Effector CD4-positive, alpha-beta T cell (primary cell): ENCODE measurements around the gene PFN4. TPM values are rescaled to one million over a fixed set of nuclear protein-coding genes. Genes with fewer than 3 reads are reported as not detected.
"Not testable (repeated sequence)": the region's sequence is repeated elsewhere in the genome, so short reads cannot be mapped to it uniquely, and the experiment has no call there.

Experiments
- DNase-seq: peaks from one replicate; pipeline ENCODE4 v3.0.0-alpha.2; 2020
- total RNA-seq: gene quantifications from one replicate; lab custom pipeline; 2026; lab: John Stamatoyannopoulos, UW

The PFN4 gene
- not detected for total RNA-seq

DNA sequence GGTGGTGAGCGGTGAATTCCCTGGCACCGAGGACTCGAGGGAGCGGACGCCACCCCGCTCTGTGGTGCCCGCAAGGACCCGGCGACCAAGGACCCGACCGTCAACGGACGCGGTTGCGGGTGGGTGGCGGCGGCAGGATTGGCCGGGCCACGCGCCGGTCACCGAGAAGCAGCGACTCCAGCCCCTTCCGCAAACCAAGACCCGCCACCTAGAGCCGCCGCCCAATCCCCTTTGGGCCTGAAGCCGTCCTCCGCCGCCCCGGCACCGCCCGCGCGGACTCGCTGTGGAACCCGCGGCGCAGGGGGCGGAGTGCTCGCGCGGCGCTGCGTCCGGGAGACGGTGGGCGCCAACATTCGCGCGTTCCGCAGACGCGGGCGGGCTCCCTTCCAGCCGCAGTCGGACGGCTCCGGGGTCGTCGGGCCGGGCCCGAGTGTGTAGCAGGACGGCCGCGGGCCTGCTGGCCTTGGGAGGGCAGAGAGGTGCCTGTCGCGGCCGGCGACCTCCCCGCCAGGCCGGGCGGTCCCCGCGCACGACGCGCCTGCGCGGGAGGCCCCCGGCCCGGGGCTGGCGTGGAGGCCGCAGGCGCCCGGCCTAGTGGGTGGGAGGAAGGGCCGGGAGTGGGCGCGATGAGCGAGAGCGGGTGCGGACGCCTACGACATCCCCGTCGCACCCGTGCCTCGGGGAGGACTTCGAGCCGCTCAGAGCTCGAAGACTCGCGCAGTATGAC lies at the start of gene PFN4, which contains the start of gene FAM228B:
Gene PFN4, minus strand, starts transcription at position 140 of the 727 bp plus-strand sequence. CDS start 799 bp downstream, outside the sequence.
Gene FAM228B, plus strand, starts transcription at position 275 of the 727 bp plus-strand sequence. CDS start 893 bp downstream, outside the sequence.
- peak; percentile 12 for DNase-seq

DNA sequence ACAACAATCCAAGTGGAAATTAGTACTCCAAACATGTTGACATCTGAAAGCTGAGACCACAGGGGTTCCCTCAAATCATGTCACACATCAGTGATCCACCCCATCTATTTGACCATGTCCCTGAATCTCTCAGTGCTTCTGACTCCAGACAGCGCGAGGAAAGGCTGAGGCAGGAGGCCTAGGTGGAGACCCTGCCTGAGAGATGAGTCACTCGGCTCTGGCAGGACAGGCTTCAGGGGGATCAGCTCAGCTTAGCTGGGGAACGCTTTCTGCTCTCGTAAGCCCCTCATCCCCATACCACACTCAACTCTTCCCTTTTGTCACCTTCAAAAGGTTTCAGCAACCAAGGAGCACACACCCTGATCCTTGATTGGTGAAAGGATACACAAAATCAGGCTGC lies 45.9 kb upstream of the PFN4 start:
- no peak for DNase-seq

DNA sequence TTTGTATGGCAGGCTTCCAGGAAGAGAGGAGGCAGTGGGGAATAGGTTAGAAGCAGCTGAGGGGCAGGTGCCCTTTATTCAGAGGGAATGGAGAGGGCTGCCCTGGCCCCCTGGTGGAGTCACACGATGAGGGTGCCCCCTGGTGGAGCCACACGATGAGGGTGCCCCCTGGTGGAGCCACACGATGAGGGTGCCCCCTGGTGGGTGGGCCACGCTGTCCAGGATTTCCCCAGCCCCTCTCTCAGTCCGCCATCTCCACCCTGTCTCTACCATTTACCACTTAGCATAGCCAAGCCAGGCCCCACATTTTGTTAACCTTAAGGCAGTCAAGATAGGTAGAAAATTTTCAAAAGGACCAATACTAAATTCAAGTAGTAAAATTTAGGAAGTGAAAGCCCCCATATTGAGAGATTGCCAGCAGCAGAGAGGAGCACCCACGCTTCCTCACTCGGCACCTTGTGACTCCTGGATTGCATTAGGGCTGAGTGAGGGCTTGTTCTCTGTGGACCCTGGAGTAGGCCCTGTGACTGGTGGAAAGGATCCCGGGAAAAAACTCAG lies 41.4 kb upstream of the PFN4 start:
- no peak for DNase-seq

DNA sequence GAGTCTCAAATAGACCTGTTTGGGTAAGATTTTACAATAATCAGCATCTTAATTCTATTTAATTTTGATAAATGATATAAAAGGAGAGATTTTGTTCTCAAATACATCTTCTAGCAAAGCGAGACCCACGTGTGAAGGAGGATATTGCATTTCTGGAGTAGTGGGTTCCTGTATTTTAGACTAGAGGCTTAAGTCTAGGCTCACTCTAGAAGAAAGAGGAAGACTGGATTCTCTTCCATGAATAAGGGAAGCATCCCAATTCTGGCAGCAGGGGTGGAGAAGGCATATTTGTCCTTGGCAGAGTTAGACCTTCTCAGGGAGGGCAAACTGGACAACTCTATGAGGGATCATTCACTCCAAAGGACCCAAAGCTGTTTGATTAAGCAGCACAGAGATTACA lies 40.5 kb upstream of the PFN4 start:
- no peak for DNase-seq

DNA sequence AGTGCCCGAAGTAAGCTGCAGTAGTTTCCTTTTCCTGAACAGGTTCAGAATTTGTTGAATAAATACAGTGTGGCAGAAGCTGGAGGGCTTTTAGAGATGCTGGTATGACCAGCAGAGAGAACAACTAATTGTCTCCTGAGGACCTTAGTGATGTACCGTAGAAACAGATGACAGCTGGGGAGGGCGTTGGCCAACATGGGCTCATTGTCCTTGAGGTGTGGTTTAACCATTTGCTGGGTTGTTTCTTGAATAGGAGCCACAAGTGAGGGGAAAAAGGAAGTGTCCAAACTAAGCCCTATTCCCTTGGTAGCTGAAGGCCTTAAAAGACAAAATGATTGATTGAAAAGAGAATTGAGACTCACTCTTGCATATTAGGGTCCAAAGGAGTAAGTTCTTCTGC lies 40.1 kb upstream of the PFN4 start:
- no peak for DNase-seq

DNA sequence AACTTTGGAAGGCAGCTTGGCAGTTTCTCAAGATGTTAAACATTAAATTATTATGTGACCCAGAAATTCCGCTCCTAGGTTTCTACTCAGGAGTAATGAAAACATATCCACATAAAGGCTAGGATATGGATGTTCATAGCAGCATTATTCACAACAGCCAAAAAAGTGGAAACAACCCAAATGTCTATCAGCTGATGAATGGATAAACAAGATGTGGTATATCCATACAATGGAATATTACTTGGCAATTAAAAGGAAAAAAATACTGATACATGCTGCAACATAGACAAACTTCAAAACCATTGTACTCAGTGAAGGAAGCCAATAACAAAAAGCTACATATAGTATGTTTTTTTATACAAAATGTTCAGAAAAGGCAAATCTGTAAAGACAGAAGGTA lies 39.4 kb upstream of the PFN4 start:
- no peak for DNase-seq

DNA sequence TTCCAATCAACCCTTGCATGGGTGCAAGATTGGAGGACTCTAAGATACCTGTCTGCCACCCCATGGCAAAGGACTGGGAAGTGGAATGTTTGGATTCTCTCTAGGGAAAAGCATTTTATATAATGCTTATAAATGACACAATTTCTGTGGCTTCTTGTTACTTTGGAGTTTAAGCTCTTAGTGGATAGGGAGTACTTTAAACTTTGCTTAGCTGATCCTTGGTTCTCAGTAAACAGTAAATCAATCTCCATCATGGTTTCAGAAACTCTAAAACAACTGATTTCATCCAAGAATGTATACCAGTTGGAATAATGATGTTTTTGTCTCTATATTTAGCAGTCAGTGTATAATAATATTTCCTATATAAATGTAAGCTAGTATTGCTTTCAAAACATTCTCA lies 37.6 kb upstream of the PFN4 start:
- no peak for DNase-seq

- DNase-seq = no peak
These were observed 36.6 kb upstream of the PFN4 start for GRCh38 chr2:24159708-24160107.

DNA sequence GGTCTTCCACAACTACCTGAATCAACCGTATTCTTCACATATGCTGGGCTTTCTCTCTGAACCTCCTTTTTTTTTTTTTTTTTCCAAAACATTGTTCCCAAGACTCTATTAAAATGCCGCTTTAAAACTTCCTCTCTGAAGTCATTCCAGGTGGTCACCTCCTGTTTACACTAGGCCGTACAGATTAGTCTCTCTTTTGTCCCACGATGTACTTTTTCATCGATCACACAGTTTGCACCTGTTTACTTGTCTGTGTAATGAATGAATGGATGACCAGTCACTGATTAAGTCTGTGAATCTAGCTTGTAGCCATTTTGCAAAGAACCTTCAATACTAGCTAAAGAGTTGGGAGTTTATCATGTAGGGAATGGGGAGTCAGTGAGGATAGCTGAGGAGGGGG lies 35.0 kb upstream of the PFN4 start:
- no peak for DNase-seq

DNA sequence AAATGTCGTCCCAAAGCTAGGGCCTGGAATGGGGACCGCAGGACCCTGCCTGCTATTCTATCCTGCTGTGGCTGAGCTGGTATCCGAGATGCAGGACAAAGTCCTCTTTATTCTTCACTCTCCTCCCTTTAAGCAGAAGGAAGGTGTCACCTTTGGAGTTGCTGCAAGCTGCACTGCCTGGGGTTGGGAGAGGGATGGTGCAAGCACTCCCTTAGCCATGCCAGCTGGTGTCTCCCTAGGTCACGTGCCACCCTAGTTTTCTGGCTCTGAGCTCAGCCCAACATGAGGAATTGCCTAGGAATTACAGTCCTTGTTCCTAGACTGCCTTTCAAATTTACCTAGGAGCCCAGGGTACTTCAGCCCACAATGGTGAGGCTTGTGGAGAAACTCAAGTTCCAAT lies 30.3 kb upstream of the PFN4 start:
- no peak for DNase-seq

- no peak for DNase-seq
These were observed 29.5 kb upstream of the PFN4 start for GRCh38 chr2:24152413-24153197.

DNA sequence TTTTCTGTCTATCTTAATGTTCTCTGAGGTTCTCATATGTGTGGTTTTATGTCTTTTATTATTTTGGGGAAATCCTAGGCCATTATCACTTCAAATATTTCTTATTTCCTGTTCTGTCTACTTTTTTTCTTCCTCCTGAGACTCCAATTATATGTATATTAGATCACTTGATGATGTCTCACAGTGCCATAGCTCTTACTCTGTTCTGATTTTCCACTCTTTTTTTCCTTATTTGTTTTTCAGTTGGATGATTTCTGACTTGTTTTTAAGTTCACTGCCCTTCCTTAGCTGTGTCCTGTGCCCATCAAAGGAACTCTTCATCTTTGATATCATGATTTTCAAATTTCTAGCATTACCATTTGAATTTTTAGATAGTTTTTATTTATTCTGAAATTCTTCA lies 24.2 kb upstream of the PFN4 start:
- DNase-seq = no peak

DNA sequence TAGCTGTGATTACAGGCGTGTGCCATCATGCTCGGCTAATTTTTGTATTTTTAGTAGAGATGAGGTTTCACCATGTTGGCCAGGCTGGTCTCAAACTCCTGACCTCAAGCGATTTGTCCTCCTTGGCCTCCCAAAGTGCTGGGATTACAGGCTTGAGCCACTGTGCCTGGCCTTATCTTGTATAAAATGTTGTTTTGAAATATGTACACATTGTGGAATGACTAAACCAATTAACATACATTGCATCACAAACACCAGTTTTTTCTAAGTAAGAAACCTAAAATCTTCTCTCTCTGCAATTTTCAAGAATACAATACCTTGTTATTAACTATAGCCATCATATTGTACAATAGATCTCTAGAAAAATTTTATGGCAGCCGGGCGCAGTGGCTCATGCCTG lies 17.2 kb upstream of the PFN4 start:
- not testable (repeated sequence) for DNase-seq

- no peak for DNase-seq
These were observed 9.4 kb upstream of the PFN4 start for GRCh38 chr2:24132543-24132942.

- no peak for DNase-seq
These were observed 2.8 kb upstream of the PFN4 start for GRCh38 chr2:24125956-24126355.

GRCh38 chr2:24123922-24124580 lies 917 bp upstream of the PFN4 start:
- no peak for DNase-seq

- DNase-seq = no peak
These were observed 554 bp downstream of the PFN4 start for GRCh38 chr2:24122366-24123194.

- DNase-seq = no peak
These were observed 1.7 kb downstream of the PFN4 start for GRCh38 chr2:24121469-24121868.

DNA sequence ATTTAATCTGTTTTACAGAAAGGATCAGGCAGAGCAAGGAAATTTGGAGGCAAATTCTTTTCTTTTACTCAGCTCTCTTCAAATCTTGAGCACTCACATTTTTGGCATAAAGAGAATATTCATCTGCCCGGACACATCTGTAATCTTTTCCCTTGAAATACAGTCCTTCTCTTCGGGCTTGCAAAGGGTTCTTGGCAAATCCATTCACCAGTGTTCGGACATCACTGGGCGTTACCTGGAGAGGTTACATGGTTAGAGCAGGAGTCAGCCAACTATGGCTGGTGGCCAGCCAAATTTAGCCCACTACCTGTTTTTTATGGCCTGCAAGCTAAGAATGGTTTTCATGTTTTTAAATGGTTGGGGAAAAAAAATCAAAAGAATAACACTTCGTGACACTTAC lies 2.1 kb downstream of the PFN4 start:
- no peak for DNase-seq

- DNase-seq = no peak
These were observed 5.2 kb downstream of the PFN4 start for GRCh38 chr2:24117902-24118301.

DNA sequence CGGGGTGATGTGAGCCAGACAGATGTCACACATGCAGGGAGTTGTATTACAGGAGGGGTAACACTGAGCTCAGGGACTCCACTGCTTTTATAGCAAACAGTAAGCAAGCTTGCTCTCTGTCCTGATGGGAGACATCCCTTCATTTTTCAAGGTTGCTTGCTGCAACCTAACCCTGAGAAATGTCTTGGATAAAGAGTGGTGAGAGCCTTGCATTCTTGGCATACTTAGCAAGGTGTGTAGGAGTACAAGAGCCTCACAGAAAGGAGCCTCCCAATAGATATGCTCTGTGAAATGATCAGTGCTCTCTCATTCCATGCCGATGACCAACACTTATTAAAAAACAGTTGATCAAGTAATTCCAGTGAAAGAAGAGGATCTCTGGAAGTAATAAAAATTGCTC lies 8.1 kb downstream of the PFN4 start:
- DNase-seq = no peak

DNA sequence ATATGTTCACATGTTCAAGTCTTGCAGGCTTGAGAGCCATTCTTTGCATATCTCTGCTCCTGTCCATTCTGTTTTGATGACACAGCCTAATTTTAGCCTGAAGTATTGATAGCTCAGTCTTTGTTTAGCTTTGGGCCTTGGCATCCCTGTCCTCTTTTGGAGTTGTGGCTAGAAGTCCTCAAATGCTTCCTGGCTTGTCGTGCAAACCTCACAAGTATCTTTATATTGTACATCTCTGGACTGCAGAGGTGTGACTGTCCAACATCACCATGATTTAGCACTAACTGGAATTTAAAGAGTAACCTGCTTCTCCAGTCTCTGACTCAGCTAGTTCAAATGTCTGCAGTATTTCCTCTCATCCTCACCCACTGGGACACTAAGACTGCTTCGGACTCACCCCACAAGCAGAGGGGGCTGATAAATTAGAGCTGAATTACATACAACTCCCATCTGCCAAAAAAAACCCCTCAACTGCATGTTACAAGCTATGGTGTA lies 11.7 kb downstream of the PFN4 start:
- no peak for DNase-seq
